Activated gamma-delta T cell treated with anti-CD3 and anti-CD28 coated beads, Interleukin-2, amount 50 U/mL, for 16 hours (primary cell): ENCODE data around the gene SDCBP2.

Source experiments
- DNase-seq: peaks from one replicate; pipeline ENCODE4 v3.0.0-alpha.2; 2020; ENCODE audit warnings: low read depth

Gene SDCBP2, protein sequence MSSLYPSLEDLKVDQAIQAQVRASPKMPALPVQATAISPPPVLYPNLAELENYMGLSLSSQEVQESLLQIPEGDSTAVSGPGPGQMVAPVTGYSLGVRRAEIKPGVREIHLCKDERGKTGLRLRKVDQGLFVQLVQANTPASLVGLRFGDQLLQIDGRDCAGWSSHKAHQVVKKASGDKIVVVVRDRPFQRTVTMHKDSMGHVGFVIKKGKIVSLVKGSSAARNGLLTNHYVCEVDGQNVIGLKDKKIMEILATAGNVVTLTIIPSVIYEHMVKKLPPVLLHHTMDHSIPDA

DNA sequence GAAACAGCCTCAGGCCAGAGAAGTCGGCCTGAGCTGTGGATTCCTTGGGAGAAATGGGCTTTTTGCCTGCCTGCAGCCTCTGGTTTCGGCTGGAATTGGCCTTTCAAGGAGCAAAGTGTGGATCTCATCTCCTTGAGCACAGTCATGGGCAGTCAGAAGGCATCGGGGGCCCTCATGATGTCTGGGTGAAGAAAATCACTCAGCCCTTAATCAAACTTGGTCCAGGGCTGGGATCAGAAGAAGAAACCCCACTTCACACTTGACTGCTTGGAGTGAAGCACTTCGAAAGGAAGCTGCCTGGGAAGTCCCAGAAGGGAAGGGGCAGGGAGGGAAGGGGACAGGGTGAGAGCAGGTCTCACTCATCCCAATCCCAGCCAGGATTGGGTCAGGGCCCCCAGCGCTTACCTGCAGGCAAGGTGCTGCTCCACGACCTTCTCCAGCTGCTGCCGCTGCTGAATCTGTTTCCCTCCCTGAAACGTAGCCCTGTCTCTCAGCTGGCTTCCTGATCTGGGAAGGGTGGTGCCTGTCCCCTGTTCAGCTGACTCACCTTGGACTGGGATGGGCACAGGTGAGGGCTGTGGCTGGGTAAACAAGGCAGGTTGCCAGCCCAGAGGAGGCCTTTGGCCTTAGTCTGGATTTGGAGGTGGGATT is at the start of gene SDCBP2:
Gene SDCBP2, minus strand, starts transcription at position 460 of the 651 bp plus-strand sequence. CDS start 8,723 bp downstream, outside the sequence.
- DNase-seq, result no peak

DNA sequence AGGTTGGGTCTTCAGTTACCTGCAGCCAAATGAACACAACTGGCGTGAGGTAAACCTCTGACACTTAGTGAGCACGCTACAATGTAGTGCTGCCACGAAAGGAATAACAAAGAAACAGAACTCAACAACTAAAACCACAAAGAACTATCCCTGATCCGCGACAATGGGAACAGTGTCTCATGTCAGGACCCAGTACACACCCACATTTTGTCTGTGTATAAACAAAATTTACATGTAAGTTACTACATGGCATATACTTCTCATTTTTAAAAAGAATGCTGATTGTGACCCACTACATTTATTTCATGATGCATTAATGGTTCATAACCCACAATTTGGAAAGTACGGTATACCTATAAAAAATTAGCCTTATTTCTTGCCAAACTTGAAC is 49.8 kb upstream of the SDCBP2 start:
- DNase-seq, result no peak

GRCh38 chr20:1377984-1378734 is 49.2 kb upstream of the SDCBP2 start:
- no peak for DNase-seq

DNA sequence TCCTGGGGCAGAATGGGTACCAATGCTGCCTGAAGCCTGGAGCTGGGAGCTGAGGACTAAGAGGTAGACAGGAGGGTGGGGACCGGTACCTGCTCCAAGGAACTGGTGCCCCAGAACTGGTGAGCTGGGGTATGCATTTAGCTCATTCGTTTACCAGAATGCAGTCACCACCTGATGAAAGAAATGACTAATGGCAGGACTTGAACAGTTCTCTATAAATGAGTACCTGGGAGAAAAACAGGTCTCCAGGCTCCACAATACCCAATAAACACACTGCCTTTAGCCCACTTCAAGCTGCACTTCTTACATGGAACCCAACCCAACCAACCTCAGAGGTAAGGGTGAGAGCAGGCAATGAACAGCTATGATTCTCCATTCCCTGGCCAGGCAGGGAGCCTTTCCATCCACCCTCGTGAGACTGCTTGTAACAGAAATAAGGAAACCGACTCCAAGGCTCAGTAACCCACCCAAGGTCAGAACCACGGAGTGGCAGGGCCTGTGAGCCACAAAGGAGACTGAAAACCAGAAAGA is 48.5 kb upstream of the SDCBP2 start:
- no peak for DNase-seq

GRCh38 chr20:1376408-1377270 is 47.7 kb upstream of the SDCBP2 start:
- DNase-seq, result no peak

- DNase-seq, result no peak
These were observed 47.1 kb upstream of the SDCBP2 start for GRCh38 chr20:1376007-1376406.

- no peak for DNase-seq
These were observed 46.6 kb upstream of the SDCBP2 start for GRCh38 chr20:1375515-1375914.

GRCh38 chr20:1374246-1374645 is 45.3 kb upstream of the SDCBP2 start:
- no peak for DNase-seq

GRCh38 chr20:1373614-1374013 is 44.7 kb upstream of the SDCBP2 start:
- no peak for DNase-seq

GRCh38 chr20:1373036-1373435 is 44.1 kb upstream of the SDCBP2 start:
- no peak for DNase-seq

DNA sequence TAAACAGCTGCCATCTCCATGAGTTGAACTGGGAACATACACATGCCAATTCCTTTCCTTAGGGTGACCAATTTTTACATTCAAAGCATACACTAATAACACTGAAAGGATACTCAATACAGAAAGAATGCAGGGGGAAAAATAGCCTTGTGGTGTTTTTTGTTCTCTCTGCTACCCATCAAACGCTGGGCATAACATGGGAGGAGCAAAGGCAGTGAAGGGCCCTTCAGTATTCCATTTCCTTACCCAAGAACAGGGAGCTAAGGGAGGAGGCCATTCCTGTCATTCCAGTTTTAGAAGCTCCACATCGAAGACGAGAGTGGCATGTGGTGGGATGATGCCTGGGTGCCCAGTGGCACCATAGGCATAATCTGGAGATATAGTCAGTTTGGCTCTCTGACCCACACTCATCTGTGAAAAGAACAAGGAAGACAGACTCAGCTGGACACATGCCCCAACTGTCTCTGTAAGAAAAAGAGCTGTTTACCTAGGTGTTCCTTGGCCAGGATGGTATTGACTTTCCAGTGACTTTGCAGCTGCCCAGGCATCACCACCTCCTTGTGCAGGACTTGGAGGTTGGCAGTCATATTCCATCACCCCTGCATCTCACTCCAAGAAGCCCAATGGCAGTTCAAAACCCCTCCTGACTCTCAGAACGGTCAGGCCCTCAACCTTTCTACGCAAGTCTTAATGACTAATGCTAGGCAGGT is 43.0 kb upstream of the SDCBP2 start:
- DNase-seq, result no peak

DNA sequence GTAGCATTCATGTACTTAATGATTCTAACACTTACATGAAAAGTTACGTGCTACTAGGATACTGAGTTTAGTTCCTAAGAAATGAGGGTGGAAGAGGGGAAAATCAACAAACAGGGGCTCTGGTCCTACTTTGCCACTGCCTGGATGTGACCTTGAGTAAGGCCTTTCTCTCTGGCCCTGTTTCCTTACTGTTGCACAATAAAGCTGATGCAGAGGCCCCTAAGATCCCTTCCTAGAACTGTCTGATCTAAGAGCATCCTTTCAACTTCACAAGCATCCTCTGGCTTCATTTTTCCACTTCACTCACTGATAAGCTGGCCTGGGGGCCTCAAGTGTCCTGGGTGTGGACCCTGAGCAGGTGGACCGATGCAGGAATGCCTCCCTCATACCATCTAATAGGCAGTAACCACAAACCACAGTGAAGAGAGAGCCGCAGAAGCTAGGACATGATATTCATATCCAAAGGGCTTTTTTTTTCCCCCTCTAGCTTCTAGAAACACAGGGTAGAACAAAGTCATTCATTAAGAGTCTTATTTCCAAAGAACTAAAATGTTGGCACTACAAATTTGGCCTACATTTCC is 42.4 kb upstream of the SDCBP2 start:
- no peak for DNase-seq

- DNase-seq, result no peak
These were observed 41.7 kb upstream of the SDCBP2 start for GRCh38 chr20:1370548-1371110.

GRCh38 chr20:1369970-1370369 is 41.0 kb upstream of the SDCBP2 start:
- DNase-seq, result no peak

GRCh38 chr20:1368448-1369199 is 39.7 kb upstream of the SDCBP2 start:
- DNase-seq, result no peak

DNA sequence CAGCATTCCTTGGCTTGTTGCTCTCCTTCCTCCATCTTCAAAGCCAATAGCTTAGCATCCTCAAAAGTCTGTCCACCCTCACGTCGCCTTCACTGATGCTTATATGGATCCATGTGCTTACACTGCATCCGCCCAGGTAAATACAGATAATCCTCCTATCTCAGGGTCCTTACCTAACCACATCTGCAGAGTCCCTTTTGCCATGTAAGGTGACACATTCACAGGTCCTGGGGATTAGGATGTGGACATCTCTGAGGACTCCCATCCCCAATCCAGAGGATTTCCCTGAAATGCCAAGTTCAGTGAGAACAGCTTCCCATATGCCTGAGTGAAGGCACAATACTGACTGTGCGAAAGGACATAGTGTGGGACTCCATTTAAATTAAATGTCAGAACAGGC is 38.5 kb upstream of the SDCBP2 start:
- no peak for DNase-seq

GRCh38 chr20:1364106-1364505 is 35.2 kb upstream of the SDCBP2 start:
- DNase-seq, result no peak

DNA sequence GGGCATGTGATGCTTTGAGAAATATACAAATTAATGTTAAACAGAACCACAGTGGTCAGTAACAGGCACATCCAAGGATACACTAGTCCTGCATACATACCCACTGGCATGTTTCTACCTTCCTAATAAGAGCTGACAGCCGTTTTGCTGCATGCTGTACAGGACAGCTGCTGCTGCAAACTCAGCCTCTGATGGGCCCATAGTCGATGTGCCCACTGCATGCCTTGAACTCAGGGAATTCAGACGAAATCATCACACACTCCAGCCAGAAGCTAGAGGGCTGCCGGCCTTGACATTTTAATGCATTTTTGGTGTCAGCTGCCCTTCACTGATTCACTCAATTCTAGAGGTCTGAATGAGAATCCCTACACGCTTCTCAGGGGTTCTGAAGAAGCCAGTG is 34.6 kb upstream of the SDCBP2 start:
- no peak for DNase-seq

GRCh38 chr20:1362484-1362883 is 33.5 kb upstream of the SDCBP2 start:
- no peak for DNase-seq
